NCI-H1048 (cell line): ENCODE results near the gene PTH2R.
A peak's percentile ranks its signal among the peaks of the same experiment; 100 is the strongest.
"Not testable (repeated sequence)": the region's sequence is repeated elsewhere in the genome, so short reads cannot be mapped to it uniquely, and the experiment has no call there.

Source experiments
- DNase-seq: peaks from one replicate; lab custom pipeline; 2025; lab: John Stamatoyannopoulos, UW

PTH2R gene

GRCh38 chr2:208406474-208407451 lies at the start of gene PTH2R:
Gene PTH2R, plus strand, starts transcription at chr2:208406792. Its CDS starts 252 bp downstream, at chr2:208407044.
- no peak for DNase-seq

GRCh38 chr2:208356846-208357574 lies 49.6 kb upstream of the PTH2R start:
- no peak for DNase-seq

- no peak for DNase-seq
Observed at GRCh38 chr2:208358758-208359631, 47.6 kb upstream of the PTH2R start.

- no peak for DNase-seq
Observed at GRCh38 chr2:208359632-208359986, 47.0 kb upstream of the PTH2R start.

- no peak for DNase-seq
Observed at GRCh38 chr2:208360259-208361076, 46.1 kb upstream of the PTH2R start.

GRCh38 chr2:208361077-208361441 lies 45.5 kb upstream of the PTH2R start:
- no peak for DNase-seq

GRCh38 chr2:208363485-208363884 lies 43.1 kb upstream of the PTH2R start:
- DNase-seq, result no peak

GRCh38 chr2:208366215-208367127 lies 40.1 kb upstream of the PTH2R start:
- DNase-seq, result no peak

- DNase-seq, result no peak
Observed at GRCh38 chr2:208369091-208369490, 37.5 kb upstream of the PTH2R start.

- DNase-seq, result no peak
Observed at GRCh38 chr2:208370881-208371633, 35.5 kb upstream of the PTH2R start.

GRCh38 chr2:208371634-208371935 lies 35.0 kb upstream of the PTH2R start:
- DNase-seq, result no peak

GRCh38 chr2:208373460-208374089 lies 33.0 kb upstream of the PTH2R start:
- DNase-seq, result peak; percentile 9

GRCh38 chr2:208375491-208376068 lies 31.0 kb upstream of the PTH2R start:
- DNase-seq, result no peak

- not testable (repeated sequence) for DNase-seq
Observed at GRCh38 chr2:208377344-208377860, 29.2 kb upstream of the PTH2R start.

- no peak for DNase-seq
Observed at GRCh38 chr2:208379192-208379591, 27.4 kb upstream of the PTH2R start.

- no peak for DNase-seq
Observed at GRCh38 chr2:208384637-208385036, 22.0 kb upstream of the PTH2R start.

- DNase-seq, result no peak
Observed at GRCh38 chr2:208386541-208386940, 20.1 kb upstream of the PTH2R start.

- no peak for DNase-seq
Observed at GRCh38 chr2:208389940-208390339, 16.7 kb upstream of the PTH2R start.

- no peak for DNase-seq
Observed at GRCh38 chr2:208392300-208392699, 14.3 kb upstream of the PTH2R start.
